ENCODE data around the gene MAML1. TPM values are rescaled to one million over a fixed set of nuclear protein-coding genes. Genes with fewer than 3 reads are reported as not detected.

MAML1 gene
- total and polyA plus RNA-seq, 10 of the 15 experiments (the other 5 are each of a cell fraction or from before 2014, with no cell fraction given), result 0.42 to 23.9 (median 7.3) TPM

- ChIA-PET POLR2A (no interaction called here), SMC1A (ENCODE audit: uncharacterized antibody, unreplicated experiment) (interaction anchor here (0.9 to 3.4 kb wide), 2 partner anchors 31 to 49 kb away, joined by 3 to 12 read pairs; partner anchors contain the start of gene CBY3), RAD21 (ENCODE audit: unreplicated experiment) (no interaction called here), CTCF (interaction anchor here (0.8 kb wide), 1 partner anchor 9 kb away, joined by 3 read pairs; no protein-coding TSS in a partner anchor)
- H2AFZ ChIP-seq (ENCODE audit: control insufficient read depth, low read depth, low read length), result no peak overlapping the region
- in situ Hi-C loops (cut with MboI) (no loop called here), intact Hi-C loops (cut with micrococcal nuclease; ENCODE audit: unreplicated experiment) (no loop called here)
- H3K9ac ChIP-seq (ENCODE audit: control insufficient read depth, insufficient read depth, low read length), result no peak overlapping the region
- no peak overlapping the region for H3K4me2 ChIP-seq (ENCODE audit: control insufficient read depth, insufficient read depth)
- H3K36me3 ChIP-seq (ENCODE audit: control insufficient read depth in 2 of 2, insufficient read depth in 2 of 2, low read length in 1 of 2), result peaks cover 11 to 41% of the 10 kb centered on the region in 2 experiments
- H3K4me3 ChIP-seq, result no peak overlapping the region
- TF ChIP-seq TCF12 (IDR thresholded peaks at IDR 0.05; ENCODE audit: low read depth, low read length), result no peak
- TF ChIP-seq RCOR1 (conservative IDR thresholded peaks at IDR 0.05; ENCODE audit: low read depth, low read length), result no peak
- TF ChIP-seq RELA (IDR thresholded peaks at IDR 0.05; ENCODE audit: borderline replicate concordance, partially characterized antibody), result no peak
- no peak for TF ChIP-seq BHLHE40 (IDR thresholded peaks at IDR 0.05; ENCODE audit: borderline replicate concordance in 1 of 2, low read depth in 2 of 2, low read length in 1 of 2)
- no peak for TF ChIP-seq ZNF207 (IDR thresholded peaks at IDR 0.05; ENCODE audit: borderline replicate concordance)
- no peak for TF ChIP-seq SP1 (IDR thresholded peaks at IDR 0.05; ENCODE audit: low read depth, low read length)
- no peak for TF ChIP-seq RFX5 (IDR thresholded peaks at IDR 0.05; ENCODE audit: low read depth, low read length)
- no peak for TF ChIP-seq ZNF217 (IDR thresholded peaks at IDR 0.05)
- no peak for TF ChIP-seq BACH1 (IDR thresholded peaks at IDR 0.05; ENCODE audit: borderline replicate concordance)
- no peak for TF ChIP-seq POLR2AphosphoS5 (IDR thresholded peaks at IDR 0.05; ENCODE audit: low read length)
- no peak for TF ChIP-seq PKNOX1 (IDR thresholded peaks at IDR 0.05)
- TF ChIP-seq RAD51 (IDR thresholded peaks at IDR 0.05), result no peak
- no peak for TF ChIP-seq USF2 (IDR thresholded peaks at IDR 0.05; ENCODE audit: borderline replicate concordance, low read depth, low read length)
- TF ChIP-seq FOXM1 (IDR thresholded peaks at IDR 0.05; ENCODE audit: low read depth, low read length), result no peak
- TF ChIP-seq NKRF (conservative IDR thresholded peaks at IDR 0.05), result no peak
- no peak for TF ChIP-seq MYC (IDR thresholded peaks at IDR 0.05; ENCODE audit: insufficient read depth, insufficient read length, insufficient replicate concordance, low read length, severe bottlenecking)
- no peak for TF ChIP-seq MYB (IDR thresholded peaks at IDR 0.05; ENCODE audit: borderline replicate concordance, low read depth, low read length)
- no peak for TF ChIP-seq CBX3 (IDR thresholded peaks at IDR 0.05; ENCODE audit: borderline replicate concordance, low read depth)
- no peak for ATAC-seq
- BruUV-seq (replicated peaks), result no TSS peak
- FAIRE-seq, result no peak
- no peaks in the 10 kb centered on the region for H3K9me3 ChIP-seq (replicated peaks; ENCODE audit: control insufficient read depth, insufficient read depth, low read length)
- H3K27me3 ChIP-seq (replicated peaks in 1 of 2; ENCODE audit: control insufficient read depth in 2 of 2, insufficient read depth in 2 of 2, low read length in 1 of 2), result no peaks in the 10 kb centered on the region
- 96% methylated on average over 4 of the region's 4 CpGs for WGBS (ENCODE audit: insufficient coverage, insufficient replicate concordance, low lambda C conversion rate, missing lambda C conversion rate)
- H4K20me1 ChIP-seq (ENCODE audit: control insufficient read depth, insufficient read depth), result no peaks in the 10 kb centered on the region
- H3K27ac ChIP-seq (ENCODE audit: control insufficient read depth, insufficient read depth), result no peak overlapping the region
- no peak for DNase-seq (ENCODE audit: low read depth, low spot score)
- peaks cover 3% of the 10 kb centered on the region; the same call in 1 of the 2 replicates for H3K4me1 ChIP-seq (ENCODE audit: control insufficient read depth, insufficient read depth, low read length)
- H3K79me2 ChIP-seq (ENCODE audit: control insufficient read depth, insufficient read depth, low read length), result peaks cover 17% of the 10 kb centered on the region
Observed at GRCh38 chr5:179729303-179729702, 3.3 kb upstream of the MAML1 start.
